NCI-H2196 treated with DMSO at 0.1 percent for 48 hours (cell line): Measurements from ENCODE around the gene DTNBP1.

Experiments
- DNase-seq: peaks from one replicate; lab custom pipeline; 2025; ENCODE audit not compliant: unreplicated experiment; lab: John Stamatoyannopoulos, UW

The DTNBP1 gene

DNA sequence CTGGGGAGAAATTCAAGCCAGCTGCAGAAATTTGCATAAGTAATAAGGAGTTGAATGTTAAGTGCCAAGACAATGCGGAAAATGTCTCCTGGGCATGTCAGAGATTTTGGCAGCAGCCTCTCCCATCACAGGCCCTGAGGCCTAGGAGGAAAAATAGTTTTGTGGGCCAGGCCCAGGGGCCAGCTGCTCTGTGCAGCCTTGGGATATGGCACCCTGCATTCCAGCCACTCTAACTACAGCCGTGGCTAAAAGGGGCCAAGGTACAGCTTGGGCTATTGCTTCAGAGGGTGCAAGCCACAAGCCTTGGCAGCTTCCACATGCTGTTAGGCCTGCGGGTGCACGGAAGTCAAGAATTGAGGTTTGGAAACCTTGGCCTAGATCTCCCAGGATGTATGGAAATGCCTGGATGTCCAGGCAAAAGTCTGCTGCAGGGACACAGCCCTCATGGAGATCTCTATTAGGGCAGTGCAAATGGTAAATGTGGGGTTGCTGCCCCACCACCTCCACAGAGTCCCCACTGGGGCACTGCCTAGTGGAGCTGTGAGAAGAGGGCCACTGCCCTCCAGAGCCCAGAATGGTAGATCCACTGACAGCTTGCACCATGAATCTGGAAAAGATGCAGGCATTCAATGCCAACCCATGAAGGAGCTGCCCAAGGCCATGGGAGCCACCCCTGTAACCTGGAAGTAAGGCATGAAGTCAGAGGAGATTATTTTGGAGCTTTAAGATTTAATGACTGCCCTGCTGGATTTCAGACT lies 126.5 kb downstream of the DTNBP1 start:
- no peak for DNase-seq

DNA sequence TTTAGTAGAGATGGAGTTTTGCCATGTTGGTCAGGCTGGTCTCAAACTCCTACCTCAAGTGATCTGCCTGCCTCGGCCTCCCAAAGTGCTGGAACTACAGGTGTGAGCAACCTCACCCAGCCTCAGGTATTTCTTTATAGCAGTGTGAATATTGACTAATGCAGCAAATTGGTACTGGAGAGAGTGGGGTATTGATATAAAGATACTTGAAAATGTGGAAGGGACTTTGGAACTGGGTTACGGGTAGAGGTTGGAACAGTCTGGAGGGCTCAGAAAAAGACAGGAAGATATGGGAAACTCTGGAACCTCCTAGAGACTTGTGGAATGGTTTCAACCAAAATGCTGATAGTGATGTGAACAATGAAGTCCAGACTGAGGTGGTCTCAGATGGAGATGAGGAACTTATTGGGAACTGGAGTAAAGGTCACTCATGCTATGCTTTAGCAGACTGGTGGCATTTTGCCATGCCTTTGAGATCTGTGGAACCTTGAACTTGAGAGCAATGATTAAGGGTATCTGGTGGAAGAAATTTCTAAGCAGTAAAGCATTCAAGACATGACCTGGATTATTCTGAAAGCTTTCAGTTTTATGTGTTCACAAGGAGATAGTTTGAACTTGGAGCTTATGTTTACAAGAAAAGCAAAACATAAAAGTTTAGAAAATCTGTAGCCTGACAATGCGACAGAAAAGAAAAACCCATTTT lies 127.2 kb downstream of the DTNBP1 start:
- DNase-seq, result no peak

DNA sequence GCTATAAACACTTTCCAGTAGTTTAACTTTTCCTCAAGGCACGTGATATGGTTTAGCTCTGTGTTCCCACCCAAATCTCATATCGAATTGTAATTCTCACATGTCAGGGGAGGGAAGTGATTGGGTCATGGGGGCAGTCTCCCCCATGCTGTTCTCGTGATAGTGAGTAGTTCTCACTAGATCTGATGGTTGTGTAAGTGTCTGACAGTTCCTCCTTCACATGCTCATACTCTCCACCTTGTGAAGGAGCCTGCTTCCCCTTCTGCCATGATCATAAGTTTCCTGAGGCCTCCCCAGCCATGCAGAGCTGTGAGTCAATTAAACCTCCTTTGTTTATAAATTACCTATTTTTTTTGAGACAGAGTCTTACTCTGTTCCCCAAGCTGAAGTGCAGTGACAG lies 127.9 kb downstream of the DTNBP1 start:
- DNase-seq, result no peak

DNA sequence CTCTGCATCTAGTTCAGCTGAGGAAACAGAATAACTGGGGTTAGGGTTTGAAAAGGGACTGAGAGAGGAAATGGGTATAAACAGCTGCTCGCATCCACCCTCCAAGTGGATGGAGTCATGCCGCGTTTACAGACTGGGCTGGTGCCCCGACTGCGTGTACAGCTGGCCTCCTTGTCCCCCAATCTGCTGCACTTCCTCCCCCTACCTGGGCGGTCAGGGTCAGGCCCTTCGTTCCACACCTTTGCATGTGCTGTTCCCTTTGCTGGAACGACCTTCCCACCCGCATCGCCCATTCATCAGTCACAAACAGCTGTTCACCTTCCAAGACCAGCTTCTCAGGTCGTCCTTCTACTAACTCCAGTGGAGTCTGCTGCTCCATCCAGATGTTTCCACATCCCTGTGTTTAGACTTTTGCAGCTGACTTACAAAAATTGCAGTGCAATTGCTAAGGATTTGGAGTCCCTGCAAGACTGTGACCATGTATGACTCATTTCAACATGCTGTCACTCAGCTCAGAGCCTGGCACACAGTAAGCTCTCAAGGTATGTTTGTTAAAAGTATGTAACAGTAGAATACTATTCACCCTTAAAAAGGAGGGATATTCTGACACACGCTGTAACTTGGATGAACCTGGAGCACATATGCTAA lies 129.3 kb downstream of the DTNBP1 start:
- no peak for DNase-seq

DNA sequence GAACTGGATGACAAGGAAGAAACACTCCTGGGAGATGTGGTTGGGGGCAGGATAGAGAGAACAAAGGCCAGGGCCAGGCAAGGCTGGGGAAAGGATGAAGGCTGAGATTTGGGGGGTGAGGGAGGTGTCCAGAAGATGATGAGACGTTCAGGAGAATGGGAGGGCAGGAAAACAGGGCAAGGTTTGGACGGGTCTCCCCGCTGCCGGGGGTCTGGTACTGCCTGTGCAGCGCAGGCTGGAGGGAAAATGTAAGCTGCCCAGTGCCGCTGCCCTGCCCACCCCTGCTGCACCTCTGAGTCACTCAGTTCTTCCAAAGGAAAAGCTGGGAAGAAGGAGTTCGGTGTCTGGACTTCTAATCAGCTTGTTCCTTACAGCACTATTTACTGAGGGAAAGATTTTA lies 130.9 kb downstream of the DTNBP1 start:
- no peak for DNase-seq

DNA sequence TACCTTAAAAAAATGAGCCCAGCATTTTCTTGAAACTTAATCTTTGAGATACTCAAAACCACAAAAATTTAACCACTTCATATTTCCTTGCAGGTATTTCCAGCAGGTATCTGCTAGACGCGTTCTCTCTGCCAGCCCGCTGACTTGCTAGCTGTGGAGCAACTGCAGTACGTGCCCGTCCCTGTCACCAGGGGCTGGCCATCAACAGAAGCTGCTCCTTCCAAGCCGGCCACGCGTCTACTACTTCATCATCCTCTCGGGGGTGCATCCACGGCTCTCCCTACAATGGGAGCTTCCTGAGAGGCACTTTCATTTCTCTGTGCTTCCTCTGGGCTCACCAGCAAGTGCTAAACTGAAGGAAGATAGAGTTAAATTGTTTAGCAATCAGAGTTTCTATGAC lies 132.4 kb downstream of the DTNBP1 start:
- no peak for DNase-seq

DNA sequence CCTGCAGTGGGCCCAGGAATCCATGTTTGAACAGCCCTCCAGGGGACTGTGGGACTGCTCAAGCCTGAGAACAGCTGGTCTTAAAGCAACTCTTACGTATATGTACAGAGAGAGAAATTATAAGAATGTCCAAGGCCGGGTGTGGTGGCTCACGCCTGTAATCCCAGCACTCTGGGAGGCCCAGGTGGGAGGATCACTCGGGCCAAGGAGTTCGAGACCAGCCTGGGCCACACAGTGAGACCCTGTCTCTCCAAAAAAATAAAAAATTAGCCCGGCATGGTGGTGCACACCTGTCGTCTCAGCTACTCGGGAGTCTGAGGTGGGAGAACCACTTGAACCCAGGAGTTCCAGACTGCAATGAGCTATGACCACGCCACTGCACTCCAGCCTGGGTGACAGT lies 134.0 kb downstream of the DTNBP1 start:
- no peak for DNase-seq

DNA sequence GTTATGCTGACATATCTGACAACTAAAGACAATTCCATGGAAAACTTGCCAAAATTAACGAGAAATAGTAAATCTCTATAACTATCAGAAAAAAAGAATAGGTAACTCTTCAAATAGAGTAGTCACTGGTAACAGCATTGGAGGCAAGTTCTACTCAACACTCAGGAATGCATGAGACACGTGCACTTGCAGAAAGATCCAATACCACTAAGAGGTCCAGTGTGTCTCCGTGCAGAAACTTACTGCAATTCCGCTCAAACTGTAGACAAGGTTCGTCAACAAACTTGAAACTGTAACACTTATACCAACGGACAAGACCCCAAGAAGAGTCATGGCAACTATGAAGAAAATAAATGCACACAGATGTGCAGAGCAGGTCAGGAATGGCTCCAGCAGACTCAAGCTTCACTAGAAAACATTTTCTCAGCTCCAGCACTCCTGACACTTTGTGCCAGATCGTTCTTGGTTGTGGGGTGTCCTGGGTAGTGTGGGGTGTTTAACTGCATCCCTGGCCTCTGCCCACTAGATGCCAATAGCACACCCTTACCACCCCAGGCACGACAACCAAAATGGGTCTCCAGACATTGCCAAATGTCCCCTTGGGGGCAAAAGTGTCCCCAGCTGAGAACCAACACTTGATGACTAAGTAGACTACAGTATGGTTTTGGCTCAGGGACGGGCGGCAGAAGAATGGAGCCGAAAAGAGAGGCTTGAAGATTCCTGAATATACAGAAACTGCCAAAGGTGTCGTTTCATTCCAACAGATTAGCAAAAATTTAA lies 134.8 kb downstream of the DTNBP1 start:
- no peak for DNase-seq

DNA sequence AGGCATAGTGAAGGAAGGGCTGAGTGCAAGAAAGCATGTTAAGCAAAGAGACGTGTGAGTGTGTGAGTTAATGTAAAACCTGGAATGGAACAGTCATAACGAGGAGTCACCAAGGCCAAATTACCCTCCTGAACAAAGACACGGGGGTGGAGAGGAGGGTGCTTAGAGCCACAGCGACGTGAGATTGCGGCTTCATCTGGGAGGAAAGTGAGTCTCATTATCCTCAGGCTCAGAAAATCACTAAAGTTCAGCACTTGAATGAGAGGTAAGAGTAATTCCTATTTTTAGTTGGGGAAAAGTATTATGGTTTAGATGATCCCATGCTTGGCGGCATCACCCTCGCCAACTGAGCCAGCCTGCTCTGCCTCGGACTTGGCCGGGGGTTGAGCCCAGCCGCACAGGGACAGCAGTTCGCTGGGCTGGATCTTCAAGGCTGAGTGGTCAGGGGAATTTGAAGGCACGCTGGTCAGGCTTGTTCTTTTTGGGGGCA lies 136.6 kb downstream of the DTNBP1 start:
- DNase-seq, result no peak

DNA sequence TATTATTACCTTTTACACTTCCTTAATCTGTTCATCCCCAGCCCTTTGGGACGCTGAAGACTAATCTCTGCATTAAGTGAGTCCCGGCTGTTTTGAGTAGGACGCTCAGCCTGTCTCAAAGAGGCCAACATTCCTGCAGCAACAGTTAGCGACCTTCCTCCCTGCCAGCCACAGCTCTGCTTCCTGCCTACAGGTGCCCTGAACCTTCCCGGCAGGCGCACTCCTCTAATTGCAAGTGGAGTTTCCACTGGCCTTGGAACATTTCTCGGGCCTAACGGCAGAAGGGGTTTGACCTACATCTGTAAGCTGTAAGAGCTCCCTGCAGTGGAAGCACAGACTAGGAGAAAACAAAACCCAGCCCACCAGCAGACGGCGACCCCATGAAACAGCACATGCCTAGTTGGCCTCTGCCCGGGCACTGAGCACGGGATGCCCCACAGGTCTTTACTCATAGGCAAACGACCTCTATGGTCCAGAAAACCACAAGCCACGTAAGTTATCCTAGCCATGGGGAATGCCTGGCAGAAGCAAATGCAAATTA lies 137.9 kb downstream of the DTNBP1 start:
- DNase-seq, result no peak

DNA sequence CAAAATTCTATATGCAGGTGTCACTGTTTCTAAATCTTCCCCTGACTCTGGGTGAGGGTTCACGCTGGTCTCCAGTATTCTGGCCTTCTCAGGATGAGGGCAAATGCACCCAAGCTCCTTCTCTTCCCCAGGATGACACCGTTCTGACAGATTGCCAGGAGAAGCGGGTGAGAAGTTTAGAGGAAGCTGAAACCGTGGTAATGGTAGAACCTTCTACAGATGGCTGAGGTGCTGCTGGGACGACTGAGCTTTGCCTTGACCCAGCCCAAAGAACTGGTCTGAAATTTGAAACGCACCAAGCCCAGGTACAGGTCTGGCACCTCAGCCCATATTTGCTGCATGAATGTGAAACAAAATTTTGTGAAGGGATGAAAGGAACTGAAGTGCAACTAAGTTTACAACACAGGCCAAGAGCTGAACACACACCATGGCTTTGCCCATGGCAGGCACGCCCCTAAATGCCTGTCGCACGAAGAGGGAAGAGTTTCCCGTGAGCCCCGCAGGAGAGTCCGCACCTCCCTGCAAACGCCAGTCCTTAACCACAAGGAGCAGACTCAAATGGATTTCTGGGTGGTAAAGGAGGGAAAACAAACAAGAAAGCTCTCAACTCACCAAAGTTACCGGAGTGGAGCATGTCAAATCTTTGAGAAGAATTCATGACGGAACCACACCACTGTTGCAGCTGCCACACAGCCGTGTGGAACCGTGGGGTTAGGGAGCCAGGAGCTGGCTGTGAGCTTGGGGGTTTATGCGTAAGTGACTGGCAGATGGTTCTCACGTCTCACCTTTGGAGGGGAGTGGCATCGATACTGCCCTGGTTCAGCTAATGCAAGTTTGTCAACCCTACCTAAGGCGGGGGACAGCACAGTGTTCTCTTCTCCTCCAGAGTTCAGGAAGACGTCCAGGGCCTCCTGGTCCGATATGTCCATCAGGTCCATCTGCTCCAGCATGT lies 138.9 kb downstream of the DTNBP1 start:
- DNase-seq, result no peak

DNA sequence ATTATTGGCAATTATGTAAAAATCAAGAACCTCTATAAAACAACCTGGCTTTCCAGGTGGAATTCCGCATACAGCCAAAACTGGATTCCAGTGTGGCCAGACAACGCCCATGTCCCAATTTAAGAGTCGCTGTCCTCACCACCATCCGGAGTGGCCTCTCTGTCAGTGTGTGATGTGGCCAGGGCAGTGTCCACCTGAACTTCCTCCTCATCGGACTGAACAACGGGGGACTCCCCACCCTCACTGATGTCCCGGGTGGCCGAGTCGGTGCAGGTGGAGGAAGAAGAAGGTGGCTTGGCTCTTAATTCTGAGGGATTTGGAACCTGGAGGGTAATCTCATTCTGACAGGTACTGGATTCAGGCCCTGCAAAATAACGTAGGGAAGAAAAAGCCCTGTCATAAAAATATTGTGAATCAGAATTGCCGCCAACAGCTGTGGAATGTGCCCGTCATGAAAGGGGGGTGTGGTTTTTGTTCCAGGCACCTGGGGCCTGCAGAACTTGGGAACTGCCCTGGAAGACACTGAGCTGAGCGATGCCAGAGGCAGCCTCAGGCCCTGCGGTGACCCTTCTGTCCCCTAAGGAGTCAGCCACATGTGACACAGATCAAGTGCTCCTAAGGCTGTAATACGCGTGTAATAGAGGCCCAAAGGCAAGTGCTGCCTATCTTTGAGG lies 139.8 kb downstream of the DTNBP1 start:
- no peak for DNase-seq

DNA sequence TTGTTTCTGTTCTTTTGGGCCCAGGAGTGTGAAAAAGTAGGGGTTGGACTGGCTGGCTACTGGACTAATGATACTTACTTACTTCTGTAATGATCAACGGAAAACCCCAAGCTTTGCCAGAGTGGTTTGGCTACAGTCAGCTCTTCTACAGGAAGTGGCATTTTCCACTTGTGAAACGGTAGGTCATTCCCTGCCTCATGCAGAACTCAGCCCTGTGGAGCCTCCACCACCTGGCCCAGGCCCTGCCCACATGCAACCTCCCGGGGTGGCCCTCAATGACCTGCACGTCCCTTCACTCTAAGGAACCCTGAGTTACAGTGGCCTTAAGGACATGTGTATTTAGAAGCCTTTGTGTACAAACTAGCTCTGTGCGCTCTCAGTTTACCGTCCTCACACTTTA lies 140.4 kb downstream of the DTNBP1 start:
- DNase-seq, result no peak

DNA sequence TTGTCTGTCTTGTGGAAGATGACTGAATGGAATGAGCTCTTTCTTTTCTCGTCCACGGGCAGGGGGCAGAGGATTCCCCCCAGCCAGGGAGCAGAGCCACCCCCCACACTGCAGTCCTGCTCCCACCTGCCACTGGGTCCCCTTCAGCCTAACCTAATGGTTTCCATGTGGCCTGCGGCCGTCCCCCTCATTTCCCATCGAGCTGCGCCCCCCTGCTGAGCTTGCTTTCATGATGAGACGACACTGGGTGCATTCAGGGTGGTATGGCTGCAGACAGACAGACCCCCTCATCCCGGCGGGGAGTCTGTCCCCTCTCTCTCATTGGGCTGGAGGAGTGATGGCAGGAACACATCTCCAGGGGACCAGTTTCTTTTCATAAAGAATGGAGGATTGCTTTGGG lies 140.8 kb downstream of the DTNBP1 start:
- no peak for DNase-seq

DNA sequence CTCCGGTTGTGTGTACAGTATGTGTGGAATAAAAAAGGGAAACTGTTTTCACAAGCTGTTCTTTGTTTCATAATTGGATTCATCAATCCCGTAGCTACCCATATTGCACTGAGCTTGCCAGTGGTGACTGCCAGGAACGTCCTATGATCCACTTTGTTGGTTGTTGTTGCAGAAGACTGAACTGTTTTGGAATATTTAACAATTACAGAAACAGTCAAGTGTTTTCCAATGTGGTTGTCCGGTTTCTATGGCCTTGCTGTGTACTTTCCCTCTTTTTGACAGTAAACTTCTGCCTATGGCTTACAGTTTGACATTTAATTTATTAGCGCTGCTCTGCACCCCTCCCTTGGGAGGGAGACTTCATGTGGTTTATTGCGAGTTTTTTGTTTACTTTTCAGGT lies 141.2 kb downstream of the DTNBP1 start:
- DNase-seq, result no peak

DNA sequence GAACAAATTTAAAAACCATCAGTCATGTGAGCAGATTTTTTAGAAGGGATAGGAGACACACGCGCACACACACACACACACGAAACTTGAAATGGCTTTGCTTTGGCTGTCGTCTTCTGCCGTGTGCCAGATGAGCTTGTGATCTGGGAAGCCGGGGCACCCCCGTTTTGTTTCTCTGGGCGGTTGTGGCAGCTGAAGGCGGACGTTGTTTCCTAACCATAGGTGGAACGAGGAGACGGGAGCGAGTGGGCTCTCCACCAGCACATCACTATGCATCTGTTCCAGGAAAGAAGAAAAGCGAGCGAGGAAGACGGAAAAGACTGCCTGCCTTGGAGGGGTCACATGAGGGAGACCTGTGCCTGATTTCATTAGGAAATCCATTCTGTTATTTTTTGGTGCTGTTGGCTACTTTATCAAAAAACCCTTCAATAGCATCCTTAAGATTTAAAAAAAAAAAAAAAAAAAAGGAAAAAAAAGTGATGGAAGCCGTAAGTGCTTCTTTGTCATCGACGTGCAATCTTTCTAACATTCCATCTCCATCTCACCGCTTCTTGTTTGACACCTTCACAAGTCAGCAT lies 142.1 kb downstream of the DTNBP1 start:
- DNase-seq, result no peak

DNA sequence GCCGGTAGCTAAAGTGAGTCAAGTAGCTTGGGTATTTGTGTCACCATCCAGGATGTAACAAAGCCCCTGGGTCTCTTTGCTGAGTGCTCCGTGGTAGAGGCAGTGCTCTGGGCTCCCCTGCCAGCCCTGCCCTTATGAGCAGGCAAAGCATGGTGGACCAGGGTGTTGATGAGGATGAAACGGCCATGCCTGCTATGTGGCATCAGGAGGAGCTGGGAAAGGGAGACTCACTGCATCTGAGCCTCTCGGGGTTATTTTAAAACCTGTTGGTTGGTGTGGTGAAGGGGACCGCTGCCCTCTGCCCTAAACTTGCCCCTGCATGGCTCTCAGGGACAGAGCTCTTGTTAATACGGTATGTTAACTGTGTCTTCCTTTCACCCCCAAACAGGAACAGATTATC lies 143.1 kb downstream of the DTNBP1 start:
- no peak for DNase-seq

DNA sequence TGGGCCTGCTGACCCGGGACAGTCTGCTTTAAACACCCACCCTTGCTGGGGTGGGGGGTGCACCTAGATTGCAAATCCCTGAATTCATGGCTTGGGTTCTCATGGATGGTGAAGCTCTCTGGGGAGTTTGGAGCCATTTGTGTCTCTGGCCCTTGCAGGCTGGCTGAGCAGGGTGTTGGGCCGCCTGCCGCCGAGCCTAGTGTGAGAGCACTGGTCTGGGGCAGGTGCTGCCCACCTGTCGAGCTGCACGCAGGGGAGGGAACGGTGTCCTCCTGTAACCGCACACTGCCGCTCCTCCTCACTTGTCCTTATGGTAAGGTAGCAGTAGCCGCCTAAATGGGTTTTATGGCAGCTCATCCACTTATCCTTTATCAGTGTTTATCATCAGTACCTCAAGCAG lies 143.9 kb downstream of the DTNBP1 start:
- no peak for DNase-seq

DNA sequence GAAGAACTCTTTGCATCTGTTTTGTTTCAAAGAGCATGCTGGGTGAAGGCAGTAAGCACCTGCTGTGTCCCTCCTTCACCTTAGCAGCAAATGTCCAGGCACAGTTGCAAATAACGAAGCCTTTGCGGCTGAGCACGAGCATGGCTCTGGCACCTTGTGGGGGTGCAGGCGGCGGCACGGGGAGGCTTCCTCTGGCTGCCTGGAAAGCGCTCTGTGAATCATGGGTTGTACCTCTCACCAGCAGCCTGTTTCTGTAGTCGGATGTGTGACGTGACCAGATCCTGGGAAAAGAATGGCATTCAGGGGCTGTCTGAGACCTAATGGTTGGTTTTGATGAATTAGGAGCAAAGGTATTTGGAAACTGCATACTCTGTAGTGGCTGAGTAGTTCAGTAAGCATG lies 144.8 kb downstream of the DTNBP1 start:
- DNase-seq, result no peak
